Measurements from ENCODE around the gene RELT. TPM values are rescaled to one million over a fixed set of nuclear protein-coding genes. Genes with fewer than 3 reads are reported as not detected.

The RELT gene
- total and polyA plus RNA-seq, 2 donors (not counting 1 experiment from before 2014, with no cell fraction given), result 0.33 to 0.70 TPM

- peak overlapping the region; percentile 69 for H3K27ac ChIP-seq (ENCODE audit: insufficient read depth, low read length)
- no peak overlapping the region for H2AFZ ChIP-seq (ENCODE audit: low read length)
These were observed 16.9 kb upstream of the RELT start for GRCh38 chr11:73359341-73359740.

GRCh38 chr11:73359930-73360742 is 16.1 kb upstream of the RELT start:
- no peak overlapping the region for H3K4me3 ChIP-seq (replicated peaks in 1 of 4; ENCODE audit: control extremely low read depth in 1 of 4, insufficient read depth in 1 of 4, low read depth in 3 of 4, low read length in 4 of 4)
- no peaks in the 10 kb centered on the region for H3K27me3 ChIP-seq (ENCODE audit: control insufficient read depth, insufficient read depth, low read length)
- peak; percentile 39 to 48 for DNase-seq (ENCODE audit: low read depth in 2 of 2)
- peaks cover 25% of the 10 kb centered on the region for H3K4me1 ChIP-seq (ENCODE audit: control insufficient read depth, extremely low read depth, insufficient read depth, low read length)
- H3K9me3 ChIP-seq (ENCODE audit: control insufficient read depth, insufficient read depth, low read depth, low read length), result no peaks in the 10 kb centered on the region
- TF ChIP-seq EZH2 (IDR thresholded peaks at IDR 0.05; ENCODE audit: low read length, missing control alignments) (no peak), CTCF (conservative IDR thresholded peaks at IDR 0.05 in 1 of 2, IDR thresholded peaks at IDR 0.05 in 1 of 2; ENCODE audit: low read depth in 1 of 2, low read length in 2 of 2) (peak; percentile 36 to 37)
- H3K79me2 ChIP-seq (ENCODE audit: control insufficient read depth, insufficient read depth, low read length), result no peaks in the 10 kb centered on the region
- no peak overlapping the region for H3K9ac ChIP-seq (ENCODE audit: insufficient read depth, low read length)
- no peak overlapping the region for H2AFZ ChIP-seq (ENCODE audit: low read length)
- H3K27ac ChIP-seq (ENCODE audit: insufficient read depth, low read length), result peak overlapping the region; percentile 69
- H3K36me3 ChIP-seq (ENCODE audit: control insufficient read depth, insufficient read depth, low read length), result peaks cover 68% of the 10 kb centered on the region
- H3K4me2 ChIP-seq (ENCODE audit: extremely low read depth, insufficient read depth, low read length), result no peak overlapping the region
- no peaks in the 10 kb centered on the region for H4K20me1 ChIP-seq (ENCODE audit: control insufficient read depth, extremely low read depth, insufficient read depth, low read length)

More at GRCh38 chr11:73359341-73359740, 16.9 kb upstream of the RELT start:
- Histone ChIP-seq H3K79me2 (ENCODE audit: control insufficient read depth, insufficient read depth, low read length) (no peaks in the 10 kb centered on the region), H3K36me3 (ENCODE audit: control insufficient read depth, insufficient read depth, low read length) (peaks cover 69% of the 10 kb centered on the region), H3K9me3 (ENCODE audit: control insufficient read depth, insufficient read depth, low read depth, low read length) (no peaks in the 10 kb centered on the region), H3K4me2 (ENCODE audit: extremely low read depth, insufficient read depth, low read length) (no peak overlapping the region), H3K4me3 (replicated peaks in 1 of 4; ENCODE audit: control extremely low read depth in 1 of 4, insufficient read depth in 1 of 4, low read depth in 3 of 4, low read length in 4 of 4) (no peak overlapping the region), H3K27me3 (ENCODE audit: control insufficient read depth, insufficient read depth, low read length) (no peaks in the 10 kb centered on the region), H4K20me1 (ENCODE audit: control insufficient read depth, extremely low read depth, insufficient read depth, low read length) (no peaks in the 10 kb centered on the region), H3K4me1 (ENCODE audit: control insufficient read depth, extremely low read depth, insufficient read depth, low read length) (peaks cover 25% of the 10 kb centered on the region), H3K9ac (ENCODE audit: insufficient read depth, low read length) (no peak overlapping the region)
- DNase-seq (ENCODE audit: low read depth in 2 of 2), result no peak
- no peak for TF ChIP-seq CTCF (conservative IDR thresholded peaks at IDR 0.05 in 1 of 2, IDR thresholded peaks at IDR 0.05 in 1 of 2; ENCODE audit: low read depth in 1 of 2, low read length in 2 of 2)
- TF ChIP-seq EZH2 (IDR thresholded peaks at IDR 0.05; ENCODE audit: low read length, missing control alignments), result no peak

- H3K36me3 ChIP-seq (ENCODE audit: control insufficient read depth, insufficient read depth, low read length), result peaks cover 70% of the 10 kb centered on the region
- no peaks in the 10 kb centered on the region for H3K79me2 ChIP-seq (ENCODE audit: control insufficient read depth, insufficient read depth, low read length)
- no peak overlapping the region for H3K4me3 ChIP-seq (replicated peaks in 1 of 4; ENCODE audit: control extremely low read depth in 1 of 4, insufficient read depth in 1 of 4, low read depth in 3 of 4, low read length in 4 of 4)
- H3K9ac ChIP-seq (ENCODE audit: insufficient read depth, low read length), result no peak overlapping the region
- H3K4me1 ChIP-seq (ENCODE audit: control insufficient read depth, extremely low read depth, insufficient read depth, low read length), result peaks cover 25% of the 10 kb centered on the region
- no peaks in the 10 kb centered on the region for H3K9me3 ChIP-seq (ENCODE audit: control insufficient read depth, insufficient read depth, low read depth, low read length)
- no peaks in the 10 kb centered on the region for H3K27me3 ChIP-seq (ENCODE audit: control insufficient read depth, insufficient read depth, low read length)
- no peak overlapping the region for H3K4me2 ChIP-seq (ENCODE audit: extremely low read depth, insufficient read depth, low read length)
- no peaks in the 10 kb centered on the region for H4K20me1 ChIP-seq (ENCODE audit: control insufficient read depth, extremely low read depth, insufficient read depth, low read length)
- no peak overlapping the region for H3K27ac ChIP-seq (ENCODE audit: insufficient read depth, low read length)
- DNase-seq (ENCODE audit: low read depth in 2 of 2), result no peak
- no peak for TF ChIP-seq CTCF (conservative IDR thresholded peaks at IDR 0.05 in 1 of 2, IDR thresholded peaks at IDR 0.05 in 1 of 2; ENCODE audit: low read depth in 1 of 2, low read length in 2 of 2)
- TF ChIP-seq EZH2 (IDR thresholded peaks at IDR 0.05; ENCODE audit: low read length, missing control alignments), result no peak
- H2AFZ ChIP-seq (ENCODE audit: low read length), result no peak overlapping the region
These were observed 15.3 kb upstream of the RELT start for GRCh38 chr11:73360743-73361369.
